HG03196 (cell line): Measurements from ENCODE around the gene PIP4K2A.

Experiments used
- ATAC-seq: cut with Tn5 transposase; IDR thresholded peaks from one replicate; pipeline ENCODE4 v1.9.1; 2021; ENCODE audit not compliant: unreplicated experiment

Gene PIP4K2A

DNA sequence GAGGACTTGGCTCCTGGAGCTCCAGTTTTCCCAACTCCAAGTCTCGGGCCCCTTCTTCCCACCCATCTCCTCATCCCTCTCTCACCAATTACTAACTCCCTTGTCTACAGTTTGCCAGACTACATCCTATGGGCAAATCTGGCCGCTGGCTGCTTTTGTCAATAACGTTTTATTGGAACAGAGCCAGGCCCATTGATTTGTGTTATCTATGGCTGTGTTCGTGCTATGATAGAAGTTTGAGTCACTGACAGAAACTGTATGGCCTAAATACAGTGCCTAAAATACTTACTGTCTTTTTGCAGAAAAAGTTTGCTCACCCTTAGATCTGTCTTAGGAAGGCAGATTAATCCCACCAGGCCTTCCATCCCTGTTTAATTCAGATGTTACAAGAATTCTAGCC, 71.3 kb downstream of the PIP4K2A start:
- ATAC-seq: no peak

DNA sequence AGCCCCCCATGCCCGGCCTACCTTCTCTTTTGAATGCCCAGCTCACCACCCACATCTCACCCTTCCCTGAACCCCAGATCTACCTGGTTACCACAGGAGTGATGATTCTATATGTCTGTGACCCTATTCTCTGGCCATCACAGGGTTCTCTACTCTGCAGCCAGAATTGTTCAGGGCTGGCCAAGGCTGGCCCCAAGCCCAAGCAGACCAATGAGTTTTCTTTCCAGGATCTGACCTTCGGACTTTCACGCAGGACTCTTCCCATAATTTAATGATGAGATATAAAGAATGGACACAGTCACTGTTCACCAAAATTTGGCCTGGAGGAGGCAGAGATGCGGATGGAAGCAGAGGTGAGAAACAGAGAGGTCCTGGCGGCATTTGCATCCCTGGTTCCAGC, 72.6 kb downstream of the PIP4K2A start:
- ATAC-seq: no peak

DNA sequence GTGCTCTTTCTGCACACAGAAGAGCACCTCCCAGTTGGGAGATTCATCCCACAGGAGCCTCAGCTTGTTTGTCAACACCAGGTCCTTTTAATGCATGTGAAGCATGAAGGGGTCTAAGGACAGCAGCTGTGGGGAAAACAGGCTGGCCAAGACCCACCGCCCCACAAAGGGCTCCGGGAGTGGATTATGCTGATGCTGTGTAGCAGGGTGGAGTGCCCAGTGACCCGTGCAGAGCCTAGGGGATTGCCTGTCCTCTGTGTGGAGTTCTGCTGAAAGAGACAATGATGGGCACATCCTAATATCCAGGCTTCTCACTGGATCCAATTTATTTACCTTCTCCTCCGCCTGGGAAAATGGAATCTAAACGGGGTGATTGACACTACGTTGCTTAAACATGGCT, 74.0 kb downstream of the PIP4K2A start:
- no peak for ATAC-seq

DNA sequence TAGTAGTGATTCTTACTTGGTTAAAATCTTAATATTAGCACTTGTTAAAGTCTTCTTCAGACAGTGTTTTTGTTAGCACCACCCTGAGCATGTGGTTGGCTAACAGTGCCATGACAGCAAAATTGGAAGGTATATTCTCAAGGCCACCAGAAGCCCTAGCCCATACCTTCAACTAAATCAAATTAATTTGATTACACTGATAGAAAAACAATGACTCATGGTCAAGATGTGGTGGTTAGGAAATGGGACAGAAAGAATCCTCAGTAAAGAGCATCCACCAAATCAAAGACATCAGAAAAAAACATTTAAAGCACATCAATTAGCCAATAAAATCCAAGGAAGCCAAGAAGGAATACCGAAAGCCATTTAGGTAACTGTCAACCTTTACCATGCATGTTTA, 75.5 kb downstream of the PIP4K2A start:
- ATAC-seq: no peak

DNA sequence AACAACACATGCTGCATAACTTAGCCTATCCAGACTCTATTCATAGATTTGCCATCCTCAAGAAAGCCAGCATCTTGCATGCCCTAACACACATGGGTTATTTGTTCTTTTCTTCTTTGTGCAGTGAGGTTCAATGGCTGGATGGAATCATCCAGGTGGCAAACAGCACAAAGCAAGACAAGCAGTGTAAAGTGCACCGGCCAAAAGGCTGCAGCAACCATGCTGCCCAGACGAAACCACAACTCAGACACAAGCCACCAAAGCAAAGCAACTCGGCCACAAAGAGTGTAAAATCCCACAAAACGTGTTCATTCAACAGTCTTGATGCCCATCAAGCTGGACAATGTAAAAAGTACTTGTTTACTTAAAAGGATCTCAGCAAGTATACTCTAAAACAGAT, 76.9 kb downstream of the PIP4K2A start:
- ATAC-seq: no peak

DNA sequence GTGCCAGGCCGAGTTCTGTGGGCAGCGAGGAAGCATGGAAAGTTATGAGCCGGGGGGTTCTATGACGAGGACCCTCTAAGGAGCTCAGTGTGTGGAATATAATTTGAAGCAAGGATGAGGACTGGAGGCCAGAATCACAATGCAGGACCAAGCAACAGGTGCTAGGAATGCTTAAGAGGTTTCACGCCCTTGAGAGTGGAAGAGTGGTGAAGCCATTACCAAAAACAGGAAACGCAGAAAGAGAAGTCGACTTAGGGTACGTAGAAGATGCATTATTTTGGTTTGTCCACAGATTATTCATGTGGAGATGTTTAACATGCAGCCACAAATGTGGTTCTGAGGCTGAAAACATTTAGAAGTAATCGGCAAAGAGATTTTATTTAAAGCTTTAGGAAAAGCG, 78.7 kb downstream of the PIP4K2A start:
- no peak for ATAC-seq

DNA sequence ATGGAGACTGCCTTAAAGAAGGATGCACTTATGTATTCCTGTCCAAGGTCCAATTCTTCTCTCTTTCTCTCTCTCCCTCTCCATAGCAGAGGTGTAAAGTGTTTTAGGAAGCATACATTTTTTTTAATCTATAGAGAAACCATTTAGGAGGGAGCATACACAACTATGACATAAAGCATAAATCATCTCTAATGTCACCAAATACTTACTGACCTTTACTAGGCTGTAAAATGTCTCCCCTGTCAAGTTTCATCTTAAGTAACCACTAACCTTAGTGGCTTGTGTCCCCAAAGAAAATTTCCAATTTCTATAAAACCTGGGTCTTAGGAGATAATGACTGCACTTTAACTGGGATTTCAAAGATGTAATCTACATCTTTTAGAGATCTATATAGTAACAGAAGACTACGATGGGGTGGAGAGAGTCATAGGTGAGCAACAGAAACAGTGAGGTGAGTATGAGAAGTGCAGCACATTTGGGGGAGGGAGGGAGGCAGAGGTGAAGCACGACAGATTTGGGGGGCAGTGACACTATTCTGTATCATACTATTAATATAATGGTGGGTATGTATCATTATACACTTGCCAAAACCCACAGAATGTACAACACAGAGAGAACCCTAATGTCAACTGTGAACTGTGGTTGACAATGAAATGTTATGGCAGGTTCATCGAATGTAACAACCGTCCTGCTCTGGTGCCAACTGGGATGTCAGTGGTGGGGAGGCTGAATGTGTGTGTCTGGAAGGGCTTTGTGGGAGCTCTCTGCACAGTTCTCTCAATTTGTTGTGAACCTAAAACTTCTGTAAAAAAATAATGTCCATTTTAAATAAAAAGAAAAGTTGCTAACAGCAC, 79.5 kb downstream of the PIP4K2A start:
- ATAC-seq: no peak

DNA sequence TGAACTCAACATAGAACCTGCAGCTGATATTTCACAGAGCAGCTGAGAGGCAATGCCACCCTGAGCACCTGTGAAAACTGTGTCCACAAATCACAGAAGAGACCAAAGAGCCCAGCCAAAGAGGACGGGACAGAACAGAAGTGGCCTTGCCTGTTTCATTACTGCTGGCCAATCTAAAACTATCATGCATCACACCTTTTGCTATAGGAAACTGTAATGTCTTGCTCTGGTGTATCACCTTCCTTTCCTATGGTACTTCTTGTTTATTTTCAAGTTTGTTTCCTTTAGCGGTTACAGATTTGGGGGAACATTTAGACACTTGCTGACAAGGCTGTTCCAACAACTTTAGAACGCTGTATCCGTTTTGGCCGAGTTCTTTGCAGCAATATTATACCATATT, 80.3 kb downstream of the PIP4K2A start:
- no peak for ATAC-seq

DNA sequence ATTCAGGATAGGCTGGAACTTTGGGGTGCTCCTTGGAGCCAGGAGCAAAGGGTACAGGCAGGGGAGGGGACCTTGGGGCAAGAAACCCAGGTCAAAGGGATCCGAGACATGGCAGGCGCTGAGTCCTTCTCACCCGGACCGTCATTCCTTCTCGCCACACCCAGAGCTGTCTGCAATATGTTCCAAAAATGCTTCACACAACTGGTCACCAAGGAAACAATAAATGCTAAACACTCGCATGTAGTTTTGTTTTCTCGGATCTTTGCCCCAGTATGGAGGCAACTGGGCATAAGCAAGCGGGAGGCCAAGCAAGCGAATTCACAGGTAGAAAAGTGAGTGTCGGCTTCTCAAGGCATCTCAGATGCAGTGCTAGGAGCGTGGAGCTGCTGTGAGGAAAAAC, 80.8 kb downstream of the PIP4K2A start:
- ATAC-seq: no peak

DNA sequence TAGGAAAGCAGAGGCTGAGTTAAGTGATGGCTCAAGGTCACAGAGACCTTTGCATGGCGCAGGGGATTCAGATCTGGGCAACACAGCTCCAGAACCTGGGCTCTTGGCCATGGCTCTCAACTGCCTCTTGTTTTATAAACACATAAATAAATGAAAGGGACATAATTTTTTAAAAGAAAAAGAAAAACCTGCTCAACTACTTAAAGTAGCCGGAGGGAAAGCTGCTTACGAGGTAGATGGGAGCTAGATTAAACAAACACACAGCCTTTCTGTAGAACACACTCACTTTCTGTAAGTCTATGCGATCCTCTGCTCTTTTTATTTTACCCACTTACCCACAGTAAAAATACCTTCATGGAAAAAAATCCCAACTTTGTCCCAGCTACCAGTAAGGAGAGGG, 81.3 kb downstream of the PIP4K2A start:
- no peak for ATAC-seq

DNA sequence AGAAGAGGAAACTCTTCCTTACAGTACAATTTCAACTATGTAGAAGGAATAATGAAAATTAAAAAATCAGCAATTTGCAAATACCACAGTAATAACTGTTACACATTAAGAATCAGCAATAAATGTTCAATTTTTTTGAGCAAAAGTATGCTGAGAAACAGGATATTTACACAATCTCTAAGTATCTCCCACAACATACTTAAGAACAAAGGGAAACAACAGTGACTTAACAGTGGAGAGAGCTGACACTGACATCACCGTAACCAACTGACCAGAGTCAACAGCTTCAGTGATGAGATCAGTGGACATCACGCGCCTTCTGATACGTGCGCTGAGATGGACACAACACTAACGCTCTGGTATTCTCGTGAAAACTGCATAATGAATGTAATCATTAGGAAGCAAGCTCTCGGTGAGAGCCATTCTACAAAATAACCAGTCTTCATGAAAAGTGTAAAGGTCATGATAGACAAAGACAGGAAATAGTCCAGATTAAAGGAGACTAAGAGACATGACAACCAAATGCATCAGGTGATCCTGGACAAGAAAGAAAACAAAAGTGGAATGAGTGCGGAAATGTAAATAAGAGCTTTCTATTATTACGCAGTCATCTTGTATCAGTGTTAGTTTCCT, 82.6 kb downstream of the PIP4K2A start:
- ATAC-seq: no peak

DNA sequence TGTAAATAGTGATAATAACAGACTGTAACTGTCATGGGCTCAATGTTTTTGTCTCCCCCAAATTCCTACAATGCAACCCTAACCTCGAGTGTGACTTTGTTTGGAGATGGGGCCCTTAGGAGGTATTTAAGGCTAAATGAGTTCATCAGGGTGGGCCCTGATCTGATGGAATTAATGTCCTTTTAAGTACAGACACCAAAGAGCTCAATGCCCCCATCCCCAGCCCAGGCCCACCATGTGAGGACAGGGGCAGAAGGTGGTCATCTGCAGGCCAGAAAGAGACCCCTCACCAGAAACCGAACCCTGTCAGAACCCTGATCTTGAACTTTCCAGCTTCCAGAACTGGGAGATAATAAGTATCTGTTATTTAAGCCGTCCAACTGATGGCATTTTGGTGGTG, 83.2 kb downstream of the PIP4K2A start:
- ATAC-seq: no peak

DNA sequence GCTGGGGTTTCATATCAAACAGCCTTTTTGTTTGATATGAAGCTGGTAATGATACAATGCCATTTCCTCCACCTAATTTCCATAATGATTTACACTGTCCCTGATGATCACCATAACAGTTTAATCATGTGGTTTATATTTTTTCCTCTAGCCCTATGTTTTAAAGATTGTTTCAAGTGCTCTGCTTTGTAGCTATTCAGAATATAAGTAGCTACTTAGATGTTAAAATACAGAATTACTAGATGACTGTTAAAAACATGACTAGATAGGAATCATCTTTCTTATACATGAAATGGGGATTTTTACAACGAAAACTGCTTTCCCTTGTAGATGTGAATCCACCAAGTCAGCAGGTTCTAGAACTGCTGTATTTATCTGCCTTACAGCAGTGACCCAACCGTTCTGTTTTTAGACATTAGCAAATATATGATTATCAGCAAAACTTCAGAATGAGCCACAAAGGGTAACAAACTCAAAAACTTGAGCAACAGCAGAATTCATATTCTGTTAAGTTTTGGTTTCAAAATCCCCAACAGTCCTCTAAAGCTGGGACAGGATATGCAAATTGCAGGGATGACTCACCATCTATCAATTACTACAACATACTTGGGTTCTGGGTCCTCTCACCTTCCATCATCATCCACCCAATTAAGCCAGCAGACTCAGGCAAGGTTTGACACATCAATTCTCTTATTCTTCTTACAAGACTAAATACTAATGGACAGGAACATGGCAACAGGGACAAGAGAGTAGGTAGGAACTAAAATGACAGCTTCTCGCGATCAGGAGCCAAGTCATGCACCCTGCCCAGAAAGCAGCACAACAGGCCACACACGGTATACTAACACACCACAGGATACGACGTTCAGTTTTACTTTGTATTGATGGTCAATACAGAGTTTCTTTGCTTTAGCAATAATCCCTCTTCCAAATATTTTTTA, 83.9 kb downstream of the PIP4K2A start:
- ATAC-seq: peak; percentile 85

DNA sequence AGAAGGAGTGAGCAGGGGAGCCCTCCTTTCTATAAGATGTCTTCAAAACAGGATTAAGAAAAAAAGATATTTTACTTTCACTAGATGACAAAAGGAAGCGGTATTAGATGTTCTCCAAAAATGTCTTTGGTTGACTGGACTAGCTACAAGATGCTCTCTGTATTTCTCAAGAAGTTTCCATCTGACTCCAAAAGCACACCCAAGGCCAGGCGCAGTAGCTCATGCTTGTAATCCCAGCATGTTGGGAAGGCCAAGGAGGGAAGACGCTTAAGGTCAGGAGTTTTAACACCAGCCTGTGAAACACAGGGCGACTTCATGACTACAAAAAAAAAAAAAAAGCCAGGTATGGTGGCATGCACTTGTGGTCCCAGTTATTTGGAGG, 84.5 kb downstream of the PIP4K2A start:
- peak; percentile 19 for ATAC-seq

DNA sequence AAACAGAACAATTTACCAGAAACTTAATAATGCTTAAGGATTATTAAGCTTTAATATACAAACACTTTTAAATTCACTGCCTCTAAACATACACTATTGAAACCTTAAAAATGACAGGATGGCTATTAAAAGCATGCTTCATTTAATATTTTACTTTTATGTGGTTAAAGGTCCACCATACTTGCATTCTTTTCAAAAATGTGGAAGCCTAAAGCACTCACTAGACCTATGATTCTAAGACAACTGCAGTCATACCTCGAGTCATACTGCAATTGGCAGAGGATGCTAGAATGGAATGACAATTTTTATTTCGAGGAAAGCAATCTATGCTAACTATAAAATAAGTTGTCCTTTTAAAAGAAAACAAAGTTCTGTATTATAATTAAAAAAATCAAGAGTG, 85.3 kb downstream of the PIP4K2A start:
- ATAC-seq: no peak

DNA sequence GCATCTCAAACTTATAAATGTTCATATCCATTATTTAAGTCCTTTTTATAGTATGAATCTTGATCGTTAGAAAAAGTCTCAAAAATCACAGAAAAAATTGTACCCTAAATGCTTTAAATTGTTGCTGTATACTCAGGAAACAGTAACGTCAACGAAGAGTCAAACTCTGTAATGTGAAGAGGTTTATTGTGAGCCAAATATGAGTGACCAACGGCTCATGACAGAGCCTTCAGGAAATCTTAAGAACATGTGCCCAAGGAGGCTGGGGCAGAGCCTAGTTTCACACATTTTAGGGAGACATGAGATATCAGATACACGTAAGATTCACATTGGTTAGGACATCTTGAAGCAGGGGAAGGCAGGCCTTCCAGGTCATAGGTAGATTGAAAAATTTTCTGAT, 86.1 kb downstream of the PIP4K2A start:
- no peak for ATAC-seq

DNA sequence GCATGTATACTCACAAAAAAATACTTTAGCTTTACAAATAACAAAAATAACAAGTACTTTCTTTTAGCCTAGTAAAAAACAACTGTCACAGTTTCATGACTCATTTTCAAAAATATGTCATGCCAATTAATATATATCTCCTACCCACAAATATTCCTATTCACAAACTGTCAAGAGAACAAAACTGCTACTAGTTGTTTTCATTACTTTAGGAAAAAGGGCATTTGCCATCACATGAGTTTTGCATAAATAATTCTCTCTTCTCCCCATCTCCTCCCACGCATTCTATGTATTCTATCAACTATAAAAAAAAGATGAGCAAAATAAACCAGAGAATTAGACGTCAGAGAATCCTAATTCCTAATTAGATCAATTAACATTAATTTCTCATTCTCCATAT, 87.6 kb downstream of the PIP4K2A start:
- ATAC-seq: no peak

DNA sequence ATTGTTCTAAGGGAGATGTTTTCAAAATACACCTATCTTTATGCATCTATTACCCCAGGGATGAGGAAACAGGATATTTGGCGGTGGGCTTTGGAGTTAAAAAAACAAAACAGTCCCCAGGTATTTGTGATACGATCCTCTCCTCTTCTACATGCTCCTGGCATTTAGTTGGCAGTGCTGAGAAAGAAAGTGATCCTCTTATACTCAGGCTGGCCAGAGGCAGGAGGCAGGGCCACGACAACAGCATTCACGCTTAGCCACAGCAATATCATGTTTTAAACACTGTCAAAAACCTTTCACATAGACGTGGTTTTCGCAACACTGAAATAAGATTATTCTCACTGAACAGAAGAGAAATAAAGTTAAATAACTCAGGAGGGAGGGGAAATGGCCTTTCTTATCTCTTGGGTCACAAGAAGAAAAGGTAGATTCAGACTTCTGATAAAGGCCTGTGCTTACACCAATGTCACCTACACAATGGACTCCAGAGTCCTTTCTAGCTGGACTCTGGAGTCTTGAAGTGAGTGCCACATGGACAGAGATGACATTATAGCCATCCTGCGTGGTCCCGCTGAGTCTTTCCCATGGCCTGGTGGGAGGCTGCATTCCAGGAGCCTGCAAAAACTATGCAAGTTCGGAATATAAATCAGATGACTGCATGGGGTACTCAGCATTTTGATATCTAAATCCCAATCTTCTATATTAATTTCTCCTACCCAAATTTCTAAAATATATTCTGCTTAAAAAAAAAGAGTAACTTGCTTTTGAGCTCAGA, 88.7 kb downstream of the PIP4K2A start:
- ATAC-seq: no peak

DNA sequence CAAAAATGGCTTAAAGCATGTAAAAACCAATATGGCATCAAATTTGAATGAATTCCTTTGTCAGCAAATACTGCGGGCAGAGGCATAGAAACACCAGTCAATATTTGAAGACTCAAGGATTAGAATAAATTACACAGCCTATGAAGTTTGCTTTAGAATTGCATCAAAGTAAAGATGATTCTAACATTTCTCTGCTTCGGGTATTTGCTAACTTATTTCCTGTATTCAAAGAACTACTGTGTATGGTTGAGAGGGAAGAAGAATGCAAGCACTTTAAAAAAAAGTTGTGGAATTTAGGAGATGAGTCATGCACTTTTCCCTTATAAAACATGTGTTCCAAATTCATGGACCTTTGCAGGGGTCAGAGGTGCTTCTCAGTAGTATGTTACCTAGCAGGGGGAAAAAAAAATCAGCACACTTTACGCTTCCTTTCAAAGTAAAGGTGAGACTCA, 90.1 kb downstream of the PIP4K2A start:
- no peak for ATAC-seq

DNA sequence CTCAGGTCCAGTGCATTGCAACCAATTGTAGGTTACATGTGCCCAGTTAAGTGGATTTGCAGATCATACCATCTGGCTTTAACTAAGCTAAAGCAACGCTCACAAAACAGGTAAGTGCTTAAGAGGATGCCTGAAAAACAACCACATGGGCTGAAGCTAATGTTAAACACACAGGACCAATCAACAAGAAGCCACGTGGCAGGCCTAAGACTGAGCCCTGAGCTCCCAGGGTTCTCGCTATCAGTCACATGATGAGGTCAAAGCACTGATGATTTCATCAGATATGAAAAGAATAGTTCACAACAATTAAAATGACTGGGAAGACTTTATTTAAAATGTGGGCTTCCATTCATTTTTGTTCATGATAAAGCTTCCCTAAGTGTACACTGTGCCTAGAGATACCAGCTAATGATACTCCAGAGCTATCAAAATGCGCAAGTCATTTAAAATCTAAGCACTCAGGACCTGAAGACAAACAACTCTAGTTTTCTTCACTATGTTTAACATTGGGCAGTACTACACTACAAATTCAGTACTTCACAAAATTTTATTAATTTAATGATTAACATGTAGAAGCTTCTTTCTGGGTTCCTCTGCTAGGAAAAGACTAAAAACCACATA, 90.6 kb downstream of the PIP4K2A start:
- no peak for ATAC-seq
